ENCODE measurements around the gene ALS2.

Gene ALS2

GRCh38 chr2:201669865-201670264 is 110.9 kb downstream of the ALS2 start:
- no peak for DNase-seq

GRCh38 chr2:201668402-201668910 is 112.3 kb downstream of the ALS2 start:
- DNase-seq, result no peak

- no peak for DNase-seq
These were observed 116.4 kb downstream of the ALS2 start for GRCh38 chr2:201664334-201664733.

- no peak for DNase-seq
These were observed 119.4 kb downstream of the ALS2 start for GRCh38 chr2:201661366-201661765.

GRCh38 chr2:201660293-201660895 is 120.3 kb downstream of the ALS2 start:
- DNase-seq, result no peak

- DNase-seq, result no peak
These were observed 124.0 kb downstream of the ALS2 start for GRCh38 chr2:201656740-201657139.

GRCh38 chr2:201656102-201656501 is 124.6 kb downstream of the ALS2 start:
- DNase-seq, result no peak

- no peak for DNase-seq
These were observed 125.9 kb downstream of the ALS2 start for GRCh38 chr2:201654616-201655384.

GRCh38 chr2:201653221-201653620 is 127.5 kb downstream of the ALS2 start:
- no peak for DNase-seq

Measured in DMS153 (cell line).